Midbrain (tissue), 1 donor: ENCODE measurements around the gene KLHL2.

Source experiments
- DNase-seq: peaks from one replicate; lab custom pipeline; 2025; lab: John Stamatoyannopoulos, UW

The KLHL2 gene

GRCh38 chr4:165368114-165368513, 160.8 kb downstream of the KLHL2 start:
- DNase-seq, result no peak

- no peak for DNase-seq
These were observed 161.2 kb downstream of the KLHL2 start for GRCh38 chr4:165368567-165368966.

- DNase-seq, result no peak
These were observed 162.2 kb downstream of the KLHL2 start for GRCh38 chr4:165369522-165369921.

GRCh38 chr4:165370530-165370929, 163.2 kb downstream of the KLHL2 start:
- no peak for DNase-seq
